CD4-positive, alpha-beta T cell treated with Interleukin-17A for 1 hour (primary cell): ENCODE measurements around the gene NEO1.
"Not testable (repeated sequence)": the region's sequence is repeated elsewhere in the genome, so short reads cannot be mapped to it uniquely, and the experiment has no call there.

Source experiments
- DNase-seq: peaks from one replicate; pipeline ENCODE4 v3.0.0-alpha.2; 2020

Gene NEO1

DNA sequence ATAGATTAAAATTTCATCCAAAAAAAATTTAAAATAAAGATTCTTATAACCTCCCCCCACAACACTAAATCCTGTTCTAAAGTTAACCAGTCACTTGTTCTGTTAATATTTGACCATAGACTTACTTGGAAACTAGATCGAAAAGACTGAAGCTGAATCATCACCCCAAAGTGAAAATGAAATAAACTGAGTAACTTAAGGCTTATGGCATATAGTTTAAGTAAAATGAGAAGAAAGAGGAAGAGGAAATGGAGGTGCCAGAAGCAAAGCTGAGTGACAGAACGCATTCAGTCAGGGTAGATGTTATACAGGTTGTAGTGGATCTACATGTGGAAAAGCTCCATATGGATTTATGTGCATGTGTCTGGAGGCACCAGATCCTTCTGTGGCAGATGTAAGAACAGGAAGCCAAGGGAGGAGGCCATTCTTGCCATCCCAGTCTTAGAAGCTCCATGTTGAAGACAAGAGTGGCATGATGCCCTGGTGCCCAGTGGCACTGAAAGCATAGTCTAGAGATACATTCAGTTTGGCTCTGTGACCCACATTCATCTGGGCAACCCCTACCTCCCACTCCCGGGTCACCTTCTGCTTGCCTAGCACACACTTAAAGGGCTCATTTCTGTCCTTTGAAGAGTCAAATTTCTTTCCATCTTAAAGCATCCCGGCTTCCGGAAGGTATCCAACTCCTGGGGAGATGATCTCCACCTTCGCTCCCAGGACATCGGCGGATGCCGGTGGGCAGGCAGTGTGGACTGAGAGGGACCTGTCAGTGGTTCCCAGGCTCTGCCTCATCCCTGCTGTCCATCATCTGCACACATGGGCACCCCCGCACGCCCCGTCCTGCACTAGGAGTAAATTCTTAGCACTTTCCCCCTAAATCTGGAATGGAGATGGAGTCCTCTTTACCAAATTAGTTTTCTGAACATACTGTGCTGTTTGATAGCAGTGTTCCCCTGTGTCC, 90.8 kb downstream of the NEO1 start:
- no peak for DNase-seq

DNA sequence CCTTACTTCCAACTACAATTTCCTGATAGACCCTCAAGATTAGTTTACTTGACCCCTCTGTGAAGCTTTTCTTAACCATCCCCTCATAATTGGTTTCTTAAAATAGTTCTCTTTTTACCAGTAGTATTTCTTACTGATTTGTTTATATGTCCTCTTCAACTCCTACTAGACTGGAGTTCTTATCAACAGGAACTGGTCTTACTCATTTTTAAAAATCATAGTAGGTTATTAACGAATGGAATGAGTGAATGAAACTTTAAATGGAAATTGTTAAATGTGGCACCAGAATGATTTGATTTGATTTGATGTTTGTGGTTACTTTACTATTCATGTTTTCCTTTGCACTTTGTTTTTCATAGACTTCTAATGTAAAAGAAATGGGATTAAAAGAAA, 91.5 kb downstream of the NEO1 start:
- no peak for DNase-seq

DNA sequence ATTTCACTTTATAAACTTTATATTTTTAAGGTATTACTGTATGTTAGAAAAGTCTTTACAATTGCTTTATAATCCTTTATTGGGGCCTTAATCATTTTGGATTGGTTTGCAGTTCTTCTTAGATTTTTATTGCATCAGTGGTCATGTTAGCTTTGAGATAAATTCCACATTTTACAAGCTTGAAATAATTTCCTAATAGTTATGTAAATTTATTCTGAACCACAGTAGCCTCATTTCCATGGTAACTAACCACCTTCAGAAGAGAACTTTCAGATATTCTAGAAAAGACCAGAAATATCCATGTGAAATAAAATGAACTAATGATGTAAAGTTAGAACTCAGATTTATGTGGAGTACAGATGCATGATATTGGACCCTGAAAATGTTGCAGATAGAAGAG, 94.2 kb downstream of the NEO1 start:
- DNase-seq, result no peak

DNA sequence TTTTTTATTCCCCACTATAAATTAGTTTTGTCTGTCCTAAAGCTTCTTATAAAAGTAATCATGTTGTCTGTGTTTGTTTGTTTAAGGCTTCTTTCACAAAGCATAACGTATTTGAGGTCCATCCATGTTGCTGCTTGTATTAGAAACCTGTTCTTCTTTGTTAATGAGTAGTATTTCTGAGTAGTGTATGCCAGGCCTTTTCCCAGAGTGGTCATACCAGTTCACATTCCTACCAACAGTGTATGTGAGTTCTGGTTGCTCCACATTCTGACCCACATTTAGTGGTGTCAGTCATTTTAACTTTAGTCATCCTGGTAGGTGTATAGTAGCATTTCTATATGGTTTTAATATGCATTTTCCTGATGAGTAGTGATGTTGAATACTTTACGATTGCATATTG, 98.6 kb downstream of the NEO1 start:
- DNase-seq, result no peak

DNA sequence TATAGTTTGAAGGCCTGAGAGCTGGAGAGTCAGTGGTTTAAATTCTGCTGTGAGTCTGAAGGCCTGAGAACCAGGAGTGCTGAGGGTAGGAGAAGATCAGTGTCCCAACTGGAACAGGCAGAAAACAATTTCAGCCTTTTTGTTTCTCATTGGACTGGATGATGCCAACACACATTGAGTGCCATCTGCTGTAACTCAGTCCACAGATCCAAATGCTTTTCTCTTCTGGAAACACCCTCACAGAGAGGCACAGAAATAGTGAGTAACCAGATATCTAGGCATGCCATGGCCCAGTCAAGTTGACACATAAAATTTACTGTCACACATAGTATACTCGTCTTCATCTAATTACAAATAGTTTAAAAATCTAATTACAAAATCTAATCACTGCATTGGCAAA, 100.8 kb downstream of the NEO1 start:
- DNase-seq, result no peak

DNA sequence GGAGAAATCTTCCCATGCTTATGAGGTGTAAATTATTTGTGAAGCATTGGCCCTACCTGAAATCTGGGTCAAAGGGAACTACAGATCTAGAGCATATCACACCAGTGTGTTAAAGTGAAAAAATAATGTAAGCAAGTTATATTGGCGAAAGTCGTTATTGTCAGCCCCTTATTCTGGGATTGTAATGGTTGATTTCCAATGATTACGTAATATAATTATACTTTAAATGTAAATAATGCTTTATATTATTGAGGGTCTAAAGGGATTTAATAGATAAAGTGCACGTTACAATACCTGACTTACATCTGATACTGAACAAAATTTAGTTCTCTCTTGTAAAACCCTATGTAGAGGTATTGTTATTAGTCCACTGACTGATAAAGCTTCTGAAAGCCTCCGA, 101.2 kb downstream of the NEO1 start:
- no peak for DNase-seq

DNA sequence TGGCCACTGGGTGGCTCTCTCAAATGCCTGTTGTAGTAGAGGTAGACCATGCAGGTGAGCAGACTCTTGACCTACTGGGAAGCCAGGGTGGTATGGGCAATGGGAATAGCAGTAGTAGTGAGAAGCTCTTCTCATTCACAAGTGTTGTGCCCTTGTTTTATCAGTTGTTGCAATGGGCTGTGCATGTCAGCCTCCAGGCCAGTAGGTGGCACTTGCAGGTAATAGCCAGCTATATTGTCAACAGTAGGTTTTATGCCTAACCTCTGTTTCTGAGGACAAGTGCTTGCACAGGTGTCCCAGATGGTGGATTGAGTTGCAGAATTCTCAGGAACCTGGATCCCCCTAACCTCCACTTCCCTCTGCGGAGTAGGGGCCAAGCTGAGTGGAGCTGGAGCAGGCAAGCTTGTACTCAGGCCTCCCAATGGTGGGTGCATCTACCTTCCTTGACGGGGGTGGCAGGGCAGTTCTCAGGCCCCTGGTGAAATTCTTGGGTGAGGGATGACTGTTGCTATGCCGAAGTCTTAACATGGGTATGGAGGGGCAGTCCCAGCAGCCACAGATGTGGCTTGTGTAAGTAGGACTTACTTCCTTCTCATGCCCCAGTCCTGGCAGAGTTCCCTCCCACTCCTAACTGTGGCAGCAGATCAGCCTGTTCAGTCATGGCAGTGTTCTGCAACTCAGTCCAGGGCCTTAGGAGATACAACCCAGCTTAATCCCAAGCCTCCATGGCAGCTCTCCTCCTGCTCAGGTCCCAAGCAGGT, 104.3 kb downstream of the NEO1 start:
- DNase-seq, result no peak

DNA sequence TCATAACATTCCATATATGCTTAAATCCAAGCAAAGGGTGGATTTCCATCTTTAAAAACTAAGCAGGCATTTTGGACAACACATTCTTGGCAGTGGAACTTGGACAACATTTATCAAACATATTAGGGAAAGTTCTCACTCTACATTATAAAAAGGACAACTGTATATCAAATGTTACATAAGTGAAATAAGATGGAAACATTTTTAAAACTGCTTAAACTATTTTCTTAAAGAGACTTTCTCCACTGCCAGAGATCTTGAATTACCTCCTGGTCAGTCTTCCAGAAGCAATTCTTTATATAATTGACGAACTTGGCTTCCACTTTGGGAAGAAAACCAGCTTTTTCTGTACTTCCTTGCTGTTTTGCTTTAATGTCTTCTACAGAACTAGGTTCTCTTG, 109.3 kb downstream of the NEO1 start:
- no peak for DNase-seq

DNA sequence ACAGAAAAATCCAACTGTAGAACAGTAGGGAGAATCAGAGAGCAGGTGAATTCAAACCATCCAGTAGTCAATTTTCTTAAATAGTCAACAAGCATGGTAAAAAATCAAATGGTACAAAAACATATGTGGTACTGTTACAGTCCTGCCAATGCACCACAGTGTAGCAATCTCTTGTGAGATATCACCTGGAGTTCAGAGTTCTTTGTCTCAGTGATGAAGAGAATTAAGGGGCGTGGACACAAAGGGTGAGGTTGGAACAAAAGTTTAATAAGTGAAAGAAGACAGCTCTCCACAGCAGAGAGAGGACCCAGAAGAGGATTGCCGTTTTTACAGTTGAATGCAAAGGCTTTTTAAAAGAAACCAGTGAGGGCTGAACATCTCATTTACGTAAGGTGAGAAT, 113.2 kb downstream of the NEO1 start:
- no peak for DNase-seq

DNA sequence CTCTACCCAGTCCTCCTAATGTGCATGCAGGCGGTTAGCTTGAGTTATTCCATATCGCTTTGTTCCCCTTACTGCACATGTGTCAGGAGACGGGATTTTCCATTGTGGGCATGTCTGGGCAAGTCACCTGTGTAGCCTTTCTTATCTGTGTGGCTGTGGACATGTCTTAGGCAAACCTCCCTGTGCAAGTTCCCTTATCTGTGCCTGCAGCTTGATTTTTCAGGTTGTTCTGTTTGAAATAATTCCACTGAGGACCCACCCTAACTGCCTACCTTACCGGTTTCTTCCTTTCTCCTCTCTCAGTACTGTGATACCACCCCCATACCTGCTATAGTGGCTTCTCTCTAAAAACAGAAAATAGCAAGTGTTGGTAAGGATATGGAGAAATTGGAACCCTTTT, 113.6 kb downstream of the NEO1 start:
- DNase-seq, result no peak

DNA sequence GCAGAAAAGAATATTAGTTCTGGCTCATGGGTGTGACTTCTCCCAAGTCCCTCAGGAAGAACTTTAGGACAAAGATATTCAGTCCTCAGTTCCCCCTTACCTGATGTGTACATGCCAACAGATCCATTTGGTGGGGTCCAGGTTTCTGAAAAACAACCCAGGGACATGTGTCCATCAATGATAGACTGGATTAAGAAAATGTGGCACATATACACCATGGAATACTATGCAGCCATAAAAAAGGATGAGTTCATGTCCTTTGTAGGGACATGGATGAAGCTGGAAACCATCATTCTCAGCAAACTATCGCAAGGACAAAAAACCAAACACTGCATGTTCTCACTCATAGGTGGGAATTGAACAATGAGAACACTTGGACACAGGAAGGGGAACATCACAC, 114.4 kb downstream of the NEO1 start:
- DNase-seq, result not testable (repeated sequence)

DNA sequence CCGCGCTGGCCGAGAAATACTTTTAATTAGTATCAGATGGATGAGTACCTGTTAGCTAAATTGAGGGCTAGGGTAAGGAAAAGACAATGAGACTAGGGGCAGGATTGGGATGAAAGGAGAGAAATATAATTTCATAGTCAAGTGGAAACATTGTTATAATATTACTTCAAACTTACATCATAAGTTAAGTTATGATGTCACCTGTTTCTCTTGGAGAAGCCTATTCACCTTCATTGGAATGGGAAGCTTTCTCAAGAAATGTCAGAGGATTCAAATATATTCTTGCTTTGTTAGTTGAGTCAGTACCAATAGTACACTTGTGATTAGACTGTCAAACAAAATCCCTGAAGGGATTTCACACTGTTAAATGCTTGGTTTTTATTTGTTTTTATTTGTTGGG, 116.2 kb downstream of the NEO1 start:
- DNase-seq, result no peak

DNA sequence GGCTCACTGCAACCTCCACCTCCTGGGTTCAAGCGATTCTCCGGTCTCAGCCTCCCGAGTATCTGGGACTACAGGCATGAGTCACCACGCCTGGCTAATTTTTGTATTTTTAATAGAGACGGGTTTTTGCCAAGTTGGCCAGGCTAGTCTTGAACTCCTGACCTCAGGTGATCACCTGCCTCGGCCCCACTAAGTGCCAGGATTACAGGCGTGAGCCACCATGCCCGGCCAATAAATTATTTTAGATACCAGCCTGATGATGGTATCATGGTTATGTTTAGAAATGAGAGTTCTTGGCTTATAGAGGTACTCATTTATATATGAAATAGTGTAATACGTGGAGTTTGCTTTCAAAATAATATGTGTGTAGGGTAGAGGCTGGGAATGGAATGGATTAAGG, 119.4 kb downstream of the NEO1 start:
- DNase-seq, result no peak

DNA sequence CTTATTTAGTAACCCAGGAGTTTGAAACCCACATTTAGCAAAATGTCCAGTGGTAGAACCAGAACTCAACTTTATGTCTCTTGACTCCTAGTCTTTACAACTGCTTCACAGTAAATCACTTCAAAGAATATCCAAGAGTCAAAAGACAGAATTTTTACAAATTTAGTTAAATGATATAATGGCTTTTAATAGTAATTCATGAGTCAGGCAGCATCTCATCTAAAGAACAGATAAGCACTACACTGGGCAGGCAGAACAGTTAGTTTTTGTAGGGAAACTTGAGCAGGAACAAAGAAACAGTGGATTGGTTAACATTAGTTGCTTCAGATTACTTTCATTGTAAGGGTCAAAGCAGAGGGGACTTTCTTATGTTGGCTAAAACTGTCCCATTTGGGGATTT, 120.2 kb downstream of the NEO1 start:
- DNase-seq, result no peak

DNA sequence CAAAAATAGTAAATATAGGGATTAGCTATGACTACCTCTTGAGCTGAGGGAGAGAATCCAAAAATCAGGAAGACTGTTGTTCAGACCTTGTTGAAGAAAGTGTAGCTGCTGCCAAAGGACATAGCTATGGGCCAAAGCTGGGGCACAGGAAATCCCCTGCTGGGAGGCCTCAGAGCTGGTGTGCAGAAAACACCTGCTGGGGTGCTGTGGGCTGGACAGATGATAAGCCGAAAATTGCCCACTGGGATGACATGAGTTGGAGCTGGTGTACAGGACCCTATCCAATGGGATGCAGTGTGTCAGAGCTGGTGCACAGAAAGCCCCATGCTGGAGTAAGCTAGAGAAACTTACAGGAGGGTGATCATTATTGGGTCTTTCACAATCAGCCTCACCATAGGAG, 121.9 kb downstream of the NEO1 start:
- DNase-seq, result no peak

DNA sequence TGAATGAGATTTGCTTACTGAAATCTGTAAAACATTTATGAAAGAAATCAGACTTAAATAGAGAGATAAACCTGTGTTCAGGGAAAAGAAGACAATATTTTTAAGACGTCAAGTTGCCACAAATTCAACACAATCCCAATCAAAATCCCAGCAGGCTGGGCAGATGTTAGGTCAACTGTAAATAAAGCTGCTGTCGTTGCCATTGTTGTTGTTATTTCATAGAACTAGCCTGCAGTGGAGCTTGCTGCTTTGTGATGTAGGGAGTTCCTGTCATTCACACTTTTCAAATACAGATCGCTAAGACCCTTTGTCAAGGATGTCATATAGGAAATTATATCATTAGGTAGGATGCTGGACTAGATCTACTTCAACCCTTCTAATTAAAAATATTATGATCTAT, 123.1 kb downstream of the NEO1 start:
- no peak for DNase-seq

DNA sequence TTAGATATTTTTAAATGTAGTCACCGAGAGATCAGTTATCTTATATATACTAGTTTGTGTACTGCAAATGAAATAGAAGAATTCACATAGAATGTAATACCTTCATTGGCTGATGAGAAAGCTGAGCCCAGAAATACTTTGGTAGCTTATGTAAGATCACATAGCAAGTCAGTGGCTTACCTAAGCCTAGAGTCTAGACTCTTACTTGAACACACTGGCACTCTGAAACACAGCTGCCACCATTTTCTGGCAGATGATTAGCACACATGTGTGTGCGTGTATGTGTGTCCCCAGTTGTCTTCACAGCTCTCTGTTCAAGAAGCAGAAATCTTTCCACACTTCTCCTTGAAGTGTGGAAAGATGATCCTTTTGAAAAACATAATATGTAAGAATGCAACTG, 124.3 kb downstream of the NEO1 start:
- DNase-seq, result no peak

DNA sequence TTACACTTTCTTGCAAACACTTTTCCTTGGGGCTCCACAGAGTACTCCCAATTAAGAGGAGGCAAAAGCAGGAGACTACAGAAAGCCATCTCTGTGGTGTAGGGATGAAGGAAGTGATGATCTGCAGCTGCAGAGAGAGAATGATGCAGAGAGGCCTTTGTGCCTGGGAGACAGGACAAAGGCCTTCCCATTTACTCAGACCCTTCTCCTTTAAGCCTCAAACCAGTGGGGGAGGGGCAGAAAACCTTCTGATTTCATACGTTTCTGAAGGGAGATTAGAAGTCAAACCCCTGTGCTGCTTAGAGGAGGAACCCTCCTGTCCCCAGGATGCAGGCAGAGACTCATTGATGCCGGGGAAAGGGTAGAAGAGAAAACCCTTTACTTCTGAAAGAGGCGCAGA, 130.8 kb downstream of the NEO1 start:
- no peak for DNase-seq

DNA sequence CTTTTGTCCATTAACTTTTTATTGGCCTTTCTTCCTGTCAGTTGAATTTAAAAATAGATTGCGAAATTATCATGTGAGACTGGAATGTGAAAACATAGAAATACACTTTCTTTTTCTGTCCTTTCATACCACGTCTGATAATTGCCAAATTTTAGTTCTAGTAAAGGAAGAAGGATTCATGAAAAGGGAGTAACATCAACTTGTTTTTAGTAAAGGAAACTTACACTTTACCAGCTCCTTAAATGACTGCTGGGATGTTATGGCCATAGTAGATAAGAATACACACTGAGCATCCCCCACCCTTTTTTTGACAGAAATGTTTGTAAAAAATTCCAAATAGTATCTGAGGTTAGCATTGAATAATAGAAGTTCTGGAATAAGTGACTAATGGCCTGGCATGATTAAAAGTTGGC, 137.9 kb downstream of the NEO1 start:
- no peak for DNase-seq

DNA sequence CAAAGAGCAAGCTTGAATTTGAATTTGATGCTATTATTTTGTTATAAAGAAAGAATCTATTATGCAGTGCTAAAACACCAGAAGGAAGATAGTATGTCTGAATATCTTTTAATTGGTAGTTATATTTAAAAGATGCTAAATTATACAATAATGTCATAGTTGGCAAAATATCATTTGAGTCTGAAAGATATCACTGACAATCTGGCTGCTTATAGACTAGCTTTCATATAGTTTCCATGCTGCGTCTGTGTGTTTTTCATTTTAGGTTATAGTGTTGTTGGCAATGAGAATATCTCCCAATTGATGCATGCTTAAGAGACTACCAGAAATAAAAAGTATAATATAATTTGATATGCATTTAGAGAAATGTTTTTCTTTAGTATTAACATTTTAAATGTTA, 142.9 kb downstream of the NEO1 start:
- no peak for DNase-seq

DNA sequence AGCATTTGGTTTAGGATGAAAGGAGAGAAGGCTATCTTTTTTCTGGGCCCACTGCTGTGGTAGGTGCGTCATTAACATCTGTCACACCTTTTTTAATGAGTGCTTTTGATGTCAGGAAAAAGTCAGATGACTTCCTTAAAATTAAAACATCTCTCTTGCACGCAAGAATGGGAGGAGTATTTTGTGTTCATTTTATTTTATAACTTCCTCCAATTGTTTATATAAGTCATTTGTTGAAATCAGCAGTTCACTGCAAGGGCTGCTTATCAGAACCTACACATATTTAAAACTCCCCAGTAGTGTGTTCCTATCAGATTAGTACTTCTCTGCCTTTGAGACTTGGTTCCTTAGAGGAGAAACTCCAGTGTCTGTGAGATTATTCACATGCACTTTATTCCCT, 143.8 kb downstream of the NEO1 start:
- DNase-seq, result no peak

DNA sequence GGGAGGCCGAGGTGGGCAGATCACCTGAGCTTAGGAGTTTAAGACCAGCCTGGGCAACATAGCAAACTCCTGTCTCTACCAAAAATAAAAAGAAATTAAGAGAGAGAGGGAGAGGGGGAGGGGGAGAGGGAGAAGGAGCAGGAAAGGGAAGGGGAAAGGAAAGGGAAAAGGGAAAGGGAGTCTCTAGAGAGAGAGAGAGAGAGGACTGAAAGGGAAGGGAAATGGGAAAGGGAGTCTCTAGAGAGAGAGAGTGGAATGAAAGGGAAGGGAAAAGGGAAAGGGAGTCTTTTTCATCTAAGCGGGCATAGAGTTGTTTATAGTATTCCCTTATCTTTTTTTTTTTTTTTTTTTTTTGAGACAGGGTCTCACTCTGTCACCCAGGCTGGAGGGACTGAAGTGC, 148.1 kb downstream of the NEO1 start:
- DNase-seq, result no peak

DNA sequence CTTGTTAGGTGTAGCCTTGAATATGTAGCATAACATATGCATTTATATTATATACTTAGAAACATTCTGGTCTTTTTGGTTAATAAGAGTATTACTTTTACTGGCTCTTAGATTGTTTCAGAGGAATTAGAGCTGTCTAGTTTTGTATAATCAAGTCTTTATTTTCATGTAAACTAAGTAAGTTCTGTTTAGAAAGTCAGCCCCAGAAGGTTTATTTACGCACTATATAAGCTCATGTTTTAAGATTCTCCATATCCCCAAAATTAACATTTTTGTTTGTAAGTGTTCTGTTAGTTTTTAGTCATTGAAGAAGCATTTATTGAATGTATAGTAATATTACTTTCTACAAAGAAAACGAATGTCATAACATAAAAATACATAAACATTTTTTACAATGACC, 158.4 kb downstream of the NEO1 start:
- DNase-seq, result no peak

DNA sequence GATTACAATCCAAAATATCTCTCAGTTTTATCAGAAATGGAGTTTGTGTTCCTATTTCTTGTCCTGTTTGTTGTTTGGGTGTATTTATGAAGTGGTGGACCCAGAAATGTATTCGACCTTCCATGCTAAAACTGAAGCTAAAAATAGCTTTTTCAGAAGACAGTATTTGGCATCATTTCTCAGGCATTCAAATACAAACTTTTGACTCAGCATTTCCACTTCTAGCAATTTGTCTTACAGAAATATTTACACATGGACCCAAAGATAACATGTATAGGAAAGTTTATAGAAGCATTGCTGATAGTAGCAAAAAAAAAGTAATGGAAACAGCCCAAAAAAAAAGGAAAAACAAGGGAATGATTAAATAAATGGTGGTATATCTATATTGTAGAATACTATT, 160.2 kb downstream of the NEO1 start:
- DNase-seq, result no peak
